HG02943 (cell line): ENCODE results near the gene NEGR1.

Experiments used
- ATAC-seq: cut with Tn5 transposase; IDR thresholded peaks from one replicate; pipeline ENCODE4 v1.9.1; 2021; ENCODE audit warnings: mild to moderate bottlenecking, low read depth, moderate library complexity; ENCODE audit not compliant: unreplicated experiment

The NEGR1 gene

GRCh38 chr1:72129869-72130268 lies 152.5 kb downstream of the NEGR1 start:
- ATAC-seq = no peak

GRCh38 chr1:72122099-72122880 lies 160.0 kb downstream of the NEGR1 start:
- ATAC-seq = no peak

GRCh38 chr1:72119491-72119890 lies 162.8 kb downstream of the NEGR1 start:
- no peak for ATAC-seq

- no peak for ATAC-seq
Observed at GRCh38 chr1:72117621-72118020, 164.7 kb downstream of the NEGR1 start.

GRCh38 chr1:72115290-72115689 lies 167.0 kb downstream of the NEGR1 start:
- no peak for ATAC-seq

- no peak for ATAC-seq
Observed at GRCh38 chr1:72111662-72112061, 170.7 kb downstream of the NEGR1 start.

- no peak for ATAC-seq
Observed at GRCh38 chr1:72109916-72110315, 172.4 kb downstream of the NEGR1 start.

- no peak for ATAC-seq
Observed at GRCh38 chr1:72105201-72105600, 177.1 kb downstream of the NEGR1 start.

- no peak for ATAC-seq
Observed at GRCh38 chr1:72101840-72102632, 180.3 kb downstream of the NEGR1 start.

- no peak for ATAC-seq
Observed at GRCh38 chr1:72100771-72101170, 181.6 kb downstream of the NEGR1 start.

- no peak for ATAC-seq
Observed at GRCh38 chr1:72097851-72098570, 184.3 kb downstream of the NEGR1 start.

GRCh38 chr1:72094209-72094608 lies 188.1 kb downstream of the NEGR1 start:
- ATAC-seq = no peak

- ATAC-seq = no peak
Observed at GRCh38 chr1:72086394-72086793, 195.9 kb downstream of the NEGR1 start.

- ATAC-seq = no peak
Observed at GRCh38 chr1:72075425-72075824, 206.9 kb downstream of the NEGR1 start.

GRCh38 chr1:72066431-72066830 lies 215.9 kb downstream of the NEGR1 start:
- ATAC-seq = no peak

- no peak for ATAC-seq
Observed at GRCh38 chr1:72064196-72065075, 217.9 kb downstream of the NEGR1 start.

- ATAC-seq = no peak
Observed at GRCh38 chr1:72063364-72064044, 218.8 kb downstream of the NEGR1 start.

GRCh38 chr1:72062584-72062983 lies 219.8 kb downstream of the NEGR1 start:
- no peak for ATAC-seq

GRCh38 chr1:72060466-72061245 lies 221.7 kb downstream of the NEGR1 start:
- no peak for ATAC-seq
